Measurements from ENCODE around the gene PCSK7. TPM values are rescaled to one million over a fixed set of nuclear protein-coding genes. Genes with fewer than 3 reads are reported as not detected.
A peak's percentile ranks its signal among the peaks of the same experiment; 100 is the strongest.

Gene PCSK7
- total and polyA plus RNA-seq, 2 of the 8 experiments (the other 6 are each of a cell fraction or from before 2014, with no cell fraction given): 23.4 to 38.5 TPM

- Histone ChIP-seq H4K5ac (ENCODE audit: insufficient read length, low read depth, low read length) (no peak overlapping the region), H2AFZ (ENCODE audit: low read length) (no peak overlapping the region), H2BK15ac (ENCODE audit: low read length) (no peak overlapping the region), H3K4ac (replicated peaks; ENCODE audit: insufficient read length, low read depth, low read length) (no peak overlapping the region), H3K14ac (ENCODE audit: insufficient read length) (no peak overlapping the region), H2BK120ac (replicated peaks; ENCODE audit: low read depth, low read length) (no peak overlapping the region), H3K9me3 (ENCODE audit: insufficient read depth in 2 of 2, low read depth in 1 of 2, low read length in 1 of 2) (no peaks in the 10 kb centered on the region), H3K4me1 (replicated peaks in 1 of 4; ENCODE audit: control insufficient read depth in 3 of 4, insufficient read depth in 4 of 4, low read length in 3 of 4) (no peaks in the 10 kb centered on the region), H3K27ac (ENCODE audit: low read depth, low read length) (no peak overlapping the region), H2BK12ac (ENCODE audit: low read depth, low read length) (no peak overlapping the region), H4K91ac (replicated peaks; ENCODE audit: insufficient read length, low read length) (no peak overlapping the region), H3K9ac (replicated peaks in 1 of 4; ENCODE audit: extremely low read depth in 1 of 4, low read depth in 3 of 4, low read length in 3 of 4) (no peak overlapping the region), H2AK5ac (ENCODE audit: low read depth, low read length) (no peak overlapping the region), H3K27me3 (replicated peaks in 1 of 4; ENCODE audit: control insufficient read depth in 3 of 4, extremely low read depth in 1 of 4, insufficient read depth in 3 of 4, low read length in 3 of 4) (no peaks in the 10 kb centered on the region), H3K56ac (replicated peaks; ENCODE audit: insufficient read length, low read depth, low read length) (no peak overlapping the region), H3K79me2 (ENCODE audit: control insufficient read depth in 1 of 2, insufficient read depth in 2 of 2, low read length in 2 of 2) (no peaks in the 10 kb centered on the region), H3K23me2 (ENCODE audit: low read depth, low read length) (no peaks in the 10 kb centered on the region), H2BK5ac (ENCODE audit: low read depth, low read length) (no peak overlapping the region), H3K23ac (ENCODE audit: insufficient read length) (no peak overlapping the region), H3K4me3 (ENCODE audit: extremely low read depth in 1 of 4, insufficient read depth in 2 of 4, low read depth in 3 of 4, low read length in 4 of 4) (no peak overlapping the region), H3K36me3 (ENCODE audit: control insufficient read depth in 2 of 4, insufficient read depth in 4 of 4, low read length in 3 of 4) (peaks cover 0 to 3% (median 0%) of the 10 kb centered on the region in 4 experiments; a peak in 2 of 8 replicates), H3K18ac (ENCODE audit: extremely low read depth, low read length) (no peak overlapping the region), H4K8ac (ENCODE audit: extremely low read depth, insufficient read depth, low read length) (no peak overlapping the region), H4K20me1 (replicated peaks in 1 of 2; ENCODE audit: control insufficient read depth in 1 of 2, insufficient read depth in 2 of 2, low read length in 2 of 2) (peaks cover 0 to 3% of the 10 kb centered on the region in 2 experiments), H3K4me2 (ENCODE audit: insufficient read depth in 1 of 2, low read depth in 2 of 2, low read length in 2 of 2) (no peak overlapping the region), H3K79me1 (ENCODE audit: low read depth, low read length) (no peaks in the 10 kb centered on the region), H2BK20ac (ENCODE audit: low read length) (no peak overlapping the region)
- no peak for FAIRE-seq
- DNase-seq (ENCODE audit: low read depth in 1 of 2, low spot score in 2 of 2): no peak
- ChIA-PET CTCF (ENCODE audit: partially characterized antibody) (interaction anchor here (0.7 to 25.0 kb wide), 7 partner anchors 11 to 290 kb away, joined by 3 to 449 read pairs (median 28); partner anchors contain the start of genes PCSK7 and TAGLN), POLR2A (ENCODE audit: partially characterized antibody) (interaction anchor here (0.6 to 5.1 kb wide), 6 partner anchors 7 to 29 kb away, joined by 3 to 47 read pairs (median 6); partner anchors contain the start of gene TAGLN)
- WGBS, 2 experiments (ENCODE audit: extremely low coverage in 1 of 2, insufficient coverage in 1 of 2, insufficient read length in 1 of 2, insufficient replicate concordance in 2 of 2, low coverage in 1 of 2, low lambda C conversion rate in 2 of 2, missing lambda C conversion rate in 1 of 2): 95% methylated on average over 3 of the region's 3 CpGs; no CpG with 5 or more reads in 1 of the 2 experiments
- TF ChIP-seq POLR2AphosphoS5 (IDR thresholded peaks at IDR 0.05; ENCODE audit: low read depth, low read length): 0 out of 2 replicates have a peak, but pooled peaks have one; percentile 30
- TF ChIP-seq KDM1A (IDR thresholded peaks at IDR 0.05; ENCODE audit: borderline replicate concordance, low read length): no peak
Measured at GRCh38 chr11:117210620-117211019, 21.3 kb downstream of the PCSK7 start.

Data from H1 (cell line).